Measurements from ENCODE around the gene OGDH. TPM values are rescaled to one million over a fixed set of nuclear protein-coding genes. Genes with fewer than 3 reads are reported as not detected.
"Not testable (repeated sequence)": the region's sequence is repeated elsewhere in the genome, so short reads cannot be mapped to it uniquely, and the experiment has no call there.

The OGDH gene
- total RNA-seq, 1 donor, result 99.7 TPM

DNA sequence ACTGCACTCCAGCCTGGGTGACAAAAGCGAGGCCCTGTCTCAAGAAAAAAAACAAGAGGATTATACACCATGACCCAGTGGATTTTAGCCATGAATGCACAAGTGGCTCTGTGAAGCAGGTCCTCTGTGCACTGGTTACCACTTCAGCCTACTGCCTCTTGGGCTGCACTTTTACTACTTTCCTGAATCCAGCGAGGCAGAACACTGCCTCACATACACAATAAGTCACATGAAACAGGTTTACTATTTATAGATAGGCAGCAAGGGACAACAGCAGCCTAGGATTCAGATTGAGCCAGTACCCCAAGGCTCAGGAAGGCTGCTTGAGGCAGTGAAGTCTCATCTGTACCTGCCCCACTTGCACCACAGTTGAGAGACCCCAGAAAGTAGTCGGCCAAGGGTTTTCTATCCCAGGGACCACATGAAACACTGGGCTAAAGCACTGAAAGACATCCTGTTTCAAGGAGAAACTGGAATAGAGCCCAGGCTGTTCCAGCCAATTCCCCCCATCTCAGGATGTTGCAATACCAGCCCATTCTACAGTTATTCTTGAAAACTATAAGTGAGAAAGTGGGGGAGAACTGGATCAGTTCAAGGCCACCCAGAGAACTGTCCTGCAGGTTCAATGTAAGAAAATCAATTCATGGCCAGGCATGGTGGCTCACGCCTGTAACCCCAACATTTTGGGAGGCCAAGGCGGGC, 10.3 kb upstream of the OGDH start:
- DNase-seq (ENCODE audit: low read depth), result peak; percentile 41
- H3K4me3 ChIP-seq (ENCODE audit: low read depth, low read length), result no peak overlapping the region
- TF ChIP-seq, protein P1, sequence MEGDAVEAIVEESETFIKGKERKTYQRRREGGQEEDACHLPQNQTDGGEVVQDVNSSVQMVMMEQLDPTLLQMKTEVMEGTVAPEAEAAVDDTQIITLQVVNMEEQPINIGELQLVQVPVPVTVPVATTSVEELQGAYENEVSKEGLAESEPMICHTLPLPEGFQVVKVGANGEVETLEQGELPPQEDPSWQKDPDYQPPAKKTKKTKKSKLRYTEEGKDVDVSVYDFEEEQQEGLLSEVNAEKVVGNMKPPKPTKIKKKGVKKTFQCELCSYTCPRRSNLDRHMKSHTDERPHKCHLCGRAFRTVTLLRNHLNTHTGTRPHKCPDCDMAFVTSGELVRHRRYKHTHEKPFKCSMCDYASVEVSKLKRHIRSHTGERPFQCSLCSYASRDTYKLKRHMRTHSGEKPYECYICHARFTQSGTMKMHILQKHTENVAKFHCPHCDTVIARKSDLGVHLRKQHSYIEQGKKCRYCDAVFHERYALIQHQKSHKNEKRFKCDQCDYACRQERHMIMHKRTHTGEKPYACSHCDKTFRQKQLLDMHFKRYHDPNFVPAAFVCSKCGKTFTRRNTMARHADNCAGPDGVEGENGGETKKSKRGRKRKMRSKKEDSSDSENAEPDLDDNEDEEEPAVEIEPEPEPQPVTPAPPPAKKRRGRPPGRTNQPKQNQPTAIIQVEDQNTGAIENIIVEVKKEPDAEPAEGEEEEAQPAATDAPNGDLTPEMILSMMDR (IDR thresholded peaks at IDR 0.05; ENCODE audit: insufficient read depth, low read depth, low read length), result no peak

DNA sequence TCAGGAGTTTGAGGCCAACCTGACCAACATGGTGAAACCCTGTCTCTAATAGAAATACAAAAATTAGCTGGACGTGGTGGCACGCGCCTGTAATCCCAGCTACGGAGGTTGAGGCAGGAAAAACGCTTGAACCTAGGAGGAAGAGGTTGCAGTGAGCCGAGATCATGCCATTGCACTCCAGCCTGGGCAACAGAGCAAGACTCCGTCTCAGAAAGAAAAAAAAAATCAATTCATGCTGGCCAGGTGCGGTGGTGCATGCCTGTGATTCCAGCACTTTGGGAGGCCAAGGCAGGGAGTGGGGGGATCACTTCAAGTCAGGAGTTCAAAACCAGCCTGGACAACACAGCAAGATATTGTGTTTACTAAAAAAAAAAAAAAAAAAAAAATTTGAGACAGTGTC, 9.2 kb upstream of the OGDH start:
- H3K4me3 ChIP-seq (ENCODE audit: low read depth, low read length); DNase-seq (ENCODE audit: low read depth): not testable (repeated sequence)

DNA sequence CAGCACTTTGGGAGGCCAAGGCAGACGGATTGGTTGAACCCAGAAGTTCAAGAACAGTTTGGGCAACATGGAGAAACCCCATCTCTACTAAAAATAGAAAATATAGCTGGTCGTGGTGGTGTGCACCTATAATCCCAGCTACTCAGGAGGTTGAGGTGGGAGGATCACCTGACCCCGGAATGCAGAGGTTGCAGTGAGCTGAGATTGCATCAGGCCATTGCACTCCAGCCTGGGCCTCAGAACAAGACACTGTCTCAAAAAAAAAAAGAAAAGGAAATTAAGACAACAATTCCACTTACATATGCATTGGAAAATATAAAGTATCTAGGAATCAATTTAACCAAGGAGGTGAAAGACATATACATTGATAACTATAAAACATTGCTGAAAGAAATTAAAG, 7.2 kb upstream of the OGDH start:
- TF ChIP-seq, protein P1 (IDR thresholded peaks at IDR 0.05; ENCODE audit: insufficient read depth, low read depth, low read length), result no peak
- no peak for DNase-seq (ENCODE audit: low read depth)
- H3K4me3 ChIP-seq (ENCODE audit: low read depth, low read length), result no peak overlapping the region

DNA sequence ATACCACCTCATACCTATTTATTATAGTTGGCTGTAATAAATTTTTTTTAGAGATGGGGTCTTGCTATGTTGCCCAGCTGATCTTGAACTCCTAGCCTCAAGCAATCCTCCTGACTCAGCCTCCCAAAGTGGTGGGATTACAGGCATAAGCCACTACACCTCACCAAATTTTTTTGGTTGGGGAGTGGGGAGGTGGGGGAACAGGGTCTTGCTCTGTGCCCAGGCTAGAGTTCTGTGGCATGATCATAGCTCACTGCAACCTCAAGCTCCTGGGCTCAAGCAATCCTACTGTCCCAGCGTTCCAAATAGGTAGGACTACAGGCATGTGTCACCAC, 3.9 kb upstream of the OGDH start:
- DNase-seq (ENCODE audit: low read depth), result no peak
- TF ChIP-seq, protein P1 (IDR thresholded peaks at IDR 0.05; ENCODE audit: insufficient read depth, low read depth, low read length), result no peak

DNA sequence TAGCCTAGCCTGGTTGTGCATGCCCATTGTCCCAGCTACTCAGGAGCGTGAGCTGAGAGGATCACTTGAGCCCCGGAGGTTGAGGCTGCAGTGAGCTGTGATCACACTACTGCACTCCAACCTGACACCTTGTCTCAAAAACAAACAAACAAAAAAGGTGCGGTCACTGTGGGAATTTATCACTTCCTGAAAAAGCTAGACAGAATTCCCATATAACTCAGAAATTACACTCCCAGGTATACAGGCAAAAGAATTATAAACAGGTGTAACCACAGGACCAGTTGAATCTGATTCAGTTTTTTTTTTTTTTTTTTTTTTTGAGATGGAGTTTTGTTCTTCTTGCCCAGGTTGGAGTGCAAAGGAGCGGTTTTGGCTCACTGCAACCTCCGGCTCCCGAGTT, 3.2 kb upstream of the OGDH start:
- TF ChIP-seq, protein P1 (IDR thresholded peaks at IDR 0.05; ENCODE audit: insufficient read depth, low read depth, low read length), result no peak
- DNase-seq (ENCODE audit: low read depth), result no peak

More for the DNA sequence above, 3.9 kb upstream of the OGDH start:
- no peak overlapping the region for H3K4me3 ChIP-seq (ENCODE audit: low read depth, low read length)

DNA sequence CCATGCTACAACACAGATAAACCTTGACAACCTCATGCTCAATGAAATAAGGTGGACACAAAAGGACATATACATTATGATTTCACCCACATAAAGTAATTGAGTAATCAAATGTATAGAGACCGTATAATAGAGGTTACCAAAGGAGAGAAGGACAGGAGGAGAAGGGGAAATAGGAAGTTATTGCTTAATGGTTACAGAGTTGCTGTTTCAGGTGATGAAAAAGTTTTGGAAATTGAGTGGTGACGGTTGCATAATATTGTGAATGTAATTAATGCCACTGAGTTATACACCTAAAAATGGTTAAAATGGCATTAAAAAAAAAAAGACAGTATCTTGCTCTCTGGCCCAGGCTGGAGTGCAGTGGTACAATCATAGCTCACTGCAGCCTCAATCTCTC, 1.5 kb upstream of the OGDH start:
- TF ChIP-seq, protein P1 (IDR thresholded peaks at IDR 0.05; ENCODE audit: insufficient read depth, low read depth, low read length), result no peak
- no peak for DNase-seq (ENCODE audit: low read depth)
- no peak overlapping the region for H3K4me3 ChIP-seq (ENCODE audit: low read depth, low read length)

More for the DNA sequence above, 3.2 kb upstream of the OGDH start:
- no peak overlapping the region for H3K4me3 ChIP-seq (ENCODE audit: low read depth, low read length)

DNA sequence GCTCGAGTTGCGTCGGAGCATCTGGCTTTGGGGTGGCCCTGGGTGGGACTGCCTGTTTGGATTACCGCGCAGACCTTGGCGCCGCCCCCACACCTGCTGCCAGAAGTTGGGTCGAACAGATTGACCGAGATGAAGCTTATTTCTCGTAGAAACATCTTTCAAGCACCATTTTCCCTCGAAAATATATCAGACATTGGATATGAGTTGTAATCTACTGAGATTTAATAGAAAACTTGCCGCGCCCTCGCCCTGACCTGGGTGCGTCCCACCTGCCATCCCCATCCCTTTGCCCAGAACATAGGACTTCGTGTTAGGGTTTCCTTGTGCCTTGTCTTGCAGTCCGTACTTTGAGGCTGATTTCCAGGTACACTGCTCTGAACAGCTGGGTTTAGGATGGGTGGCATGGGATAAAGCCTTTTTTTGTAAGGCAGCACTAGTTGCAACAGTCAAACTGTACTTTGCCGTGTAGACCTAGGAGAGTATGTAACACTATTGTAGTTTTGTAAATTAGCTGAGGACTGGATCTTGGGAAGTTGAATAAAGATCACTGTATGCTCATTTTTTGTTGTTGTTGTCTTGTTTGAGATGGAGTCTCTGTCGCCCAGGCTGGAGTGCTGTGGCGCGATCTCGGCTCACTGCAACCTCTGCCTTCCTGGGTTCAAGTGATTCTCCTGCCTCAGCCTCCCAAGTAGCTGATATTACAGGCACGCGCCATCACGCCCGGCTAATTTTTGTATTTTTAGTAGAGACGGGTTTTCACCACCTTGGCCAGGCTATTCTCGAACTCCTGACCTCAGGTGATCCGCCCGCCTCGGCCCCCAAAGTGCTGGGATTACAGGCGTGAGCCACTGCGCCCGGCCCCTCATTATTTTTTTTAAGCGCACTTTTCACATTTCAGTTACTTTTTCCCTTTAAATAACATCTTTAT, 978 bp downstream of the OGDH start:
- DNase-seq (ENCODE audit: low read depth), result no peak
- TF ChIP-seq, protein P1 (IDR thresholded peaks at IDR 0.05; ENCODE audit: insufficient read depth, low read depth, low read length), result no peak
- H3K4me3 ChIP-seq (ENCODE audit: low read depth, low read length), result peak overlapping the region; percentile 82
